ENCODE results near the gene PDE11A.

DNA sequence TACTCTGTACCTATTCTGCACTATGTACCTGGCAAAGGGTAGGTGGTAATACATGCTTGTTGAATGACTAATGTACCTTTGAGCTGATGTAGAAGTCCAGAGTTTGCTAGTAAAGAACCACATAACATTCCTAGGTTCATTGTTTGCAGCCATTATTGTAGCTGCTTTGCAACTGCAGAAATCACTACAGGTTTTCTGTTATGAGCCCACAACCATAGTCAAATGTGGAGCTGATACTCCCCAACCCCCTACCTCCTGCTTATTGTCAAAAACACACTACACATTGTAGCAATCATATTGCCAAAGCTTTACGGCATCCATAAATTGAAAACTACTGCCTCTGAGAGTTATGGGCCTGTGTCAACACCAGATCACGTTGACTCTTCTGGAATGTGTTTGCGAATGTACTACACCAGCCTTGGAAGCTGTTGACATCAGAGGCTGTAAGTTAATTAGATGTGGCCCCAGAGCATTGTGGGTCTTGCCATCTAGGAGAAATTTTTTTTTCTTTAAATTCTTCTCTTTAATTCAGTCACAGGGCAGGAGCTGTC lies 493.0 kb downstream of the PDE11A start:
- no peak for TF ChIP-seq TBP (IDR thresholded peaks at IDR 0.05; ENCODE audit: low read depth, low read length)
- TF ChIP-seq, protein P1, sequence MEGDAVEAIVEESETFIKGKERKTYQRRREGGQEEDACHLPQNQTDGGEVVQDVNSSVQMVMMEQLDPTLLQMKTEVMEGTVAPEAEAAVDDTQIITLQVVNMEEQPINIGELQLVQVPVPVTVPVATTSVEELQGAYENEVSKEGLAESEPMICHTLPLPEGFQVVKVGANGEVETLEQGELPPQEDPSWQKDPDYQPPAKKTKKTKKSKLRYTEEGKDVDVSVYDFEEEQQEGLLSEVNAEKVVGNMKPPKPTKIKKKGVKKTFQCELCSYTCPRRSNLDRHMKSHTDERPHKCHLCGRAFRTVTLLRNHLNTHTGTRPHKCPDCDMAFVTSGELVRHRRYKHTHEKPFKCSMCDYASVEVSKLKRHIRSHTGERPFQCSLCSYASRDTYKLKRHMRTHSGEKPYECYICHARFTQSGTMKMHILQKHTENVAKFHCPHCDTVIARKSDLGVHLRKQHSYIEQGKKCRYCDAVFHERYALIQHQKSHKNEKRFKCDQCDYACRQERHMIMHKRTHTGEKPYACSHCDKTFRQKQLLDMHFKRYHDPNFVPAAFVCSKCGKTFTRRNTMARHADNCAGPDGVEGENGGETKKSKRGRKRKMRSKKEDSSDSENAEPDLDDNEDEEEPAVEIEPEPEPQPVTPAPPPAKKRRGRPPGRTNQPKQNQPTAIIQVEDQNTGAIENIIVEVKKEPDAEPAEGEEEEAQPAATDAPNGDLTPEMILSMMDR (IDR thresholded peaks at IDR 0.05; ENCODE audit: control extremely low read depth in 1 of 3, insufficient read depth in 1 of 3, low read depth in 1 of 3, low read length in 3 of 3), result no peak
- no peak for TF ChIP-seq RXRA (IDR thresholded peaks at IDR 0.05; ENCODE audit: insufficient read depth, low read depth, low read length)
- TF ChIP-seq JUND (IDR thresholded peaks at IDR 0.05; ENCODE audit: low read length), result no peak
- TF ChIP-seq TCF12 (IDR thresholded peaks at IDR 0.05; ENCODE audit: low read depth, low read length), result no peak
- no peak for TF ChIP-seq EGR1 (IDR thresholded peaks at IDR 0.05; ENCODE audit: borderline replicate concordance, low read depth, low read length)
- no peak for TF ChIP-seq GABPA (IDR thresholded peaks at IDR 0.05; ENCODE audit: borderline replicate concordance, insufficient read depth, low read length)
- TF ChIP-seq SIX5 (IDR thresholded peaks at IDR 0.05; ENCODE audit: low read depth, low read length), result no peak
- TF ChIP-seq POLR2A (IDR thresholded peaks at IDR 0.05; ENCODE audit: control extremely low read depth in 1 of 2, low read depth in 2 of 2, low read length in 2 of 2), result no peak
- no peak for TF ChIP-seq BRCA1 (IDR thresholded peaks at IDR 0.05; ENCODE audit: low read depth, low read length)
- TF ChIP-seq TAF1 (IDR thresholded peaks at IDR 0.05; ENCODE audit: low read depth, low read length), result no peak
- TF ChIP-seq EZH2 (IDR thresholded peaks at IDR 0.05; ENCODE audit: low read depth, low read length, severe bottlenecking), result no peak
- TF ChIP-seq YY1 (IDR thresholded peaks at IDR 0.05; ENCODE audit: low read depth, low read length), result no peak
- TF ChIP-seq, protein P2, sequence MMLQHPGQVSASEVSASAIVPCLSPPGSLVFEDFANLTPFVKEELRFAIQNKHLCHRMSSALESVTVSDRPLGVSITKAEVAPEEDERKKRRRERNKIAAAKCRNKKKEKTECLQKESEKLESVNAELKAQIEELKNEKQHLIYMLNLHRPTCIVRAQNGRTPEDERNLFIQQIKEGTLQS (IDR thresholded peaks at IDR 0.05; ENCODE audit: insufficient read depth, low read depth, low read length), result no peak

All from H1 (cell line).